Liver (tissue), 3 donors: Measurements from ENCODE around the gene NCF4.

Source experiments
- CTCF ChIP-seq: fragments of 150-350 bp; IDR thresholded peaks from 2 replicates; pipeline ENCODE4 v1.5.1; 2017; ENCODE audit warnings: improper control_type of control experiment, low read depth, low read length; ENCODE audit not compliant: missing input control
- JUND ChIP-seq, 2 donors: IDR thresholded peaks; 2 replicates each; pipeline ENCODE4 v1.6.1; 2016; ENCODE audit warnings: antibody characterized with exemption in 2 of 2
- MAX ChIP-seq: IDR thresholded peaks from 2 replicates; pipeline ENCODE4 v1.6.1; 2016; ENCODE audit warnings: antibody characterized with exemption
- REST ChIP-seq: IDR thresholded peaks from 2 replicates; pipeline ENCODE4 v1.6.1; 2016; ENCODE audit warnings: antibody characterized with exemption, mild to moderate bottlenecking
- TAF1 ChIP-seq: conservative IDR thresholded peaks from 2 replicates; pipeline ENCODE4 v1.6.1; 2016; ENCODE audit warnings: antibody characterized with exemption, mild to moderate bottlenecking
- YY1 ChIP-seq: IDR thresholded peaks from 2 replicates; pipeline ENCODE4 v1.6.1; 2016; ENCODE audit warnings: antibody characterized with exemption, mild to moderate bottlenecking
- ZBTB33 ChIP-seq: IDR thresholded peaks from 2 replicates; pipeline ENCODE4 v1.6.1; 2016; ENCODE audit warnings: antibody characterized with exemption
- donor health status: healthy.
- donor health status: healthy.

GRCh38 chr22:36914390-36914752 lies 53.6 kb downstream of the NCF4 start:
- TF ChIP-seq CTCF (no peak), JUND (IDR thresholded peaks at IDR 0.05) (no peak), MAX (no peak), TAF1 (no peak), ZBTB33 (no peak), YY1 (no peak), REST (no peak)
